B cell (primary cell): ENCODE data around the gene TGFBR2. TPM values are rescaled to one million over a fixed set of nuclear protein-coding genes. Genes with fewer than 3 reads are reported as not detected.

ENCODE experiments used
- ATAC-seq: fragments of 200-7000 bp; cut with Tn5 transposase; one replicate; pipeline ENCODE4 v1.10.0; 2021; ENCODE audit warnings: low read depth, mild to moderate bottlenecking, moderate number of reproducible peaks, moderate library complexity
- CTCF ChIA-PET: fragments of 350-600 bp; sonication (Branson Sonifier 250); formaldehyde crosslinking; loops from one replicate; lab custom pipeline; 2021; ENCODE audit warnings: antibody characterized with exemption, inconsistent platforms; lab: Charles Lee
- POLR2A ChIA-PET: fragments of 350-600 bp; sonication (Branson Sonifier 250); formaldehyde crosslinking; loops from one replicate; lab custom pipeline; 2021; ENCODE audit warnings: antibody characterized with exemption; lab: Charles Lee
- DNase-seq: peaks from one replicate; pipeline ENCODE4 v3.0.0; 2013
- H2AFZ ChIP-seq: 2 replicates; pipeline ENCODE4 v1.6.1; 2012; ENCODE audit warnings: mild to moderate bottlenecking, low read depth, low read length; ENCODE audit not compliant: insufficient read depth, poor library complexity, severe bottlenecking
- H3K27ac ChIP-seq, 2 donors: 1 replicate in 1 of 2; 2 replicates in 1 of 2; pipeline ENCODE4 v1.5.1; 2012 to 2013; ENCODE audit warnings: low read length in 2 of 2, mild to moderate bottlenecking in 2 of 2, moderate library complexity in 1 of 2
- H3K27me3 ChIP-seq, 4 experiments: fragments of 200-600 bp in 1 of 4; sonication (generic) in 1 of 4; replicated peaks in 1 of 4; 1 replicate in 2 of 4; 2 replicates in 2 of 4; pipeline versions ENCODE4 v1.6.1 to v1.7.0; 2013 to 2016; ENCODE audit warnings: low read length in 3 of 4, mild to moderate bottlenecking in 2 of 4, mixed read lengths in 1 of 4, moderate library complexity in 1 of 4; ENCODE audit not compliant: insufficient read depth in 4 of 4, control insufficient read depth in 3 of 4; ENCODE audit errors: control extremely low read depth in 1 of 4
- H3K36me3 ChIP-seq, 2 experiments: replicated peaks in 1 of 2; 1 replicate in 1 of 2; 2 replicates in 1 of 2; pipeline versions ENCODE4 v1.6.1 to v1.7.1; 2013; ENCODE audit warnings: low read length in 1 of 2; ENCODE audit not compliant: insufficient read depth in 2 of 2, control insufficient read depth in 1 of 2; ENCODE audit errors: control extremely low read depth in 1 of 2, extremely low read depth in 1 of 2
- H3K4me1 ChIP-seq, 2 donors: fragments of 200-600 bp in 1 of 2; sonication (generic) in 1 of 2; 1 replicate in 1 of 2; 2 replicates in 1 of 2; pipeline versions ENCODE4 v1.5.1 to v1.6.1; 2013 to 2017; ENCODE audit warnings: low read length in 2 of 2; ENCODE audit not compliant: control insufficient read depth in 2 of 2, insufficient read depth in 2 of 2
- H3K4me2 ChIP-seq: replicated peaks from 2 replicates; pipeline ENCODE3; 2012; ENCODE audit warnings: mild to moderate bottlenecking, low read depth, low read length; ENCODE audit not compliant: poor library complexity, severe bottlenecking
- H3K4me3 ChIP-seq, 5 experiments: fragments of 200-600 bp in 1 of 5; sonication (generic) in 1 of 5; 1 replicate in 3 of 5; 2 replicates in 2 of 5; pipeline versions ENCODE4 v1.5.1 to v1.7.0; 2011 to 2016; ENCODE audit warnings: low read length in 4 of 5, mild to moderate bottlenecking in 4 of 5, low read depth in 2 of 5, control low read depth in 1 of 5, moderate library complexity in 1 of 5; ENCODE audit not compliant: insufficient read depth in 1 of 5; ENCODE audit errors: control extremely low read depth in 1 of 5, extremely low read depth in 1 of 5
- H3K79me2 ChIP-seq: fragments of 200-600 bp; sonication (generic); one replicate; pipeline ENCODE4 v1.6.0; 2016; ENCODE audit warnings: low read length; ENCODE audit not compliant: control insufficient read depth, insufficient read depth
- H3K9ac ChIP-seq: fragments of 200-600 bp; sonication (generic); 2 replicates; pipeline ENCODE4 v1.6.1; 2017; ENCODE audit warnings: mild to moderate bottlenecking, low read length, moderate library complexity
- H3K9me3 ChIP-seq, 3 donors: one replicate each; pipeline versions ENCODE4 v1.6.1 to v1.7.1; 2013; ENCODE audit warnings: low read length in 2 of 3; ENCODE audit not compliant: control insufficient read depth in 2 of 3, insufficient read depth in 1 of 3; ENCODE audit errors: control extremely low read depth in 1 of 3
- H4K20me1 ChIP-seq: 2 replicates; pipeline ENCODE4 v1.6.0; 2012; ENCODE audit warnings: mild to moderate bottlenecking, low read length; ENCODE audit not compliant: insufficient read depth, control insufficient read depth, poor library complexity, severe bottlenecking
- H3K27ac Mint-ChIP-seq: one replicate; pipeline ENCODE4 v1.8.0; 2021; ENCODE audit warnings: mixed read lengths
- H3K27me3 Mint-ChIP-seq: one replicate; pipeline ENCODE4 v1.8.0; 2021; ENCODE audit warnings: mixed read lengths
- H3K4me1 Mint-ChIP-seq: one replicate; pipeline ENCODE4 v1.8.0; 2021; ENCODE audit warnings: mixed read lengths
- H3K4me3 Mint-ChIP-seq: one replicate; pipeline ENCODE4 v1.8.0; 2021; ENCODE audit warnings: mixed read lengths
- H3K9me3 Mint-ChIP-seq: one replicate; pipeline ENCODE4 v1.8.0; 2022; ENCODE audit warnings: mixed read lengths; ENCODE audit not compliant: insufficient read depth
- EZH2 ChIP-seq: IDR thresholded peaks from 2 replicates; pipeline ENCODE4 v1.6.1; 2012; ENCODE audit warnings: borderline replicate concordance, low read depth, mild to moderate bottlenecking, moderate library complexity, low read length; ENCODE audit not compliant: insufficient read depth, poor library complexity, severe bottlenecking
- WGBS: methylation state at CpG from one replicate; pipeline ENCODE4 v1.1.5; 2013; ENCODE audit warnings: missing lambda C conversion rate; ENCODE audit not compliant: insufficient coverage; 5-methylcytosine and 5-hydroxymethylcytosine counted together
- intact Hi-C: fragments of 100-400 bp; cut with micrococcal nuclease; formaldehyde crosslinking; loops from one replicate; pipeline ENCODE4 v1.10.0; 2022
- polyA plus RNA-seq: library from polyadenylated mRNA; depleted of rRNA; stranded (reverse); fragments of >200 nt; gene quantifications from 2 replicates; pipeline ENCODE4 v1.2.3, GENCODE V29; 2012
- total RNA-seq, 2 donors: library from RNA; stranded (reverse); fragments of 120-200 nt in 1 of 2; gene quantifications; 1 replicate in 1 of 2; 2 replicates in 1 of 2; pipeline versions ENCODE4 v1.2.3 to v1.2.4, GENCODE V29; 2013 to 2022
- TF ChIP-seq, protein P1 (sequence below): fragments of 200-600 bp; IDR thresholded peaks from one replicate; pipeline ENCODE4 v1.8.0; 2022; ENCODE audit warnings: antibody characterized with exemption, mild to moderate bottlenecking

TGFBR2 gene
- total and polyA plus RNA-seq, 2 donors (not counting 1 experiment from before 2014, with no cell fraction given), result 68.7 to 189 TPM

DNA sequence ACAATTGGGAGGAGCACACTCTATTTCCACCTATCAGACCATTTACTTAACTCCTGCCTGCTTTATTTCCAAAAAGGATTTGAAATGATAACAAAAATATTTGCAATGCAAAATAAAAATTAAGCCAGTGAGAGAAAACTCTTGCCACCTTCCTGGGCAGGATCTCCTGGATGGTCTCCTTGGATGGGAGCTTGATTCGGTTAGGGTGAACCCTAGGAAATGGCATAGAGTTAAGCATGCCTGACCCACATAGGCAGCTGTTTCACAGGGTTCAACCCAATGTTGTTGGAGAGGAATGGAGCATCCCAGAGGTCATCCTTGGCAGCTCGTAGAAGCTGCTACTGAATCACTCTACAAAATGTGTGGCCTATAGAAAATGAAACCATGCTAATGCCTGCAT, 83.8 kb downstream of the TGFBR2 start:
- Histone ChIP-seq H2AFZ (no peak overlapping the region), H3K4me3 (no peak overlapping the region), H3K27ac (peak overlapping the region; percentile 23 to 82), H3K4me1 (peaks cover 23 to 28% of the 10 kb centered on the region in 2 donors), H3K4me2 (no peak overlapping the region), H3K36me3 (peaks cover 27 to 92% of the 10 kb centered on the region in 2 experiments), H3K79me2 (peaks cover 23% of the 10 kb centered on the region), H3K27me3 (no peaks in the 10 kb centered on the region), H3K9me3 (no peaks in the 10 kb centered on the region), H4K20me1 (peaks cover 19% of the 10 kb centered on the region), H3K9ac (no peak overlapping the region)
- no peaks in the 10 kb centered on the region for H3K27me3 Mint-ChIP-seq
- 100% methylated on average over 1 of the region's 2 CpGs for WGBS
- POLR2A ChIA-PET, result no interaction called here
- peaks cover 65% of the 10 kb centered on the region for H3K4me1 Mint-ChIP-seq
- CTCF ChIA-PET, result interaction anchor here (0.9 to 2.4 kb wide), 2 partner anchors 55 to 491 kb away, joined by 5 to 7 read pairs; no protein-coding TSS in a partner anchor
- peak overlapping the region; percentile 87 for H3K27ac Mint-ChIP-seq
- intact Hi-C loops, result loop anchor here (5.0 kb wide), 2 partner anchors 33 to 253 kb away; no protein-coding TSS in a partner anchor
- DNase-seq (no peak), ATAC-seq (no peak)
- TF ChIP-seq EZH2, result no peak
- TF ChIP-seq, protein P1, sequence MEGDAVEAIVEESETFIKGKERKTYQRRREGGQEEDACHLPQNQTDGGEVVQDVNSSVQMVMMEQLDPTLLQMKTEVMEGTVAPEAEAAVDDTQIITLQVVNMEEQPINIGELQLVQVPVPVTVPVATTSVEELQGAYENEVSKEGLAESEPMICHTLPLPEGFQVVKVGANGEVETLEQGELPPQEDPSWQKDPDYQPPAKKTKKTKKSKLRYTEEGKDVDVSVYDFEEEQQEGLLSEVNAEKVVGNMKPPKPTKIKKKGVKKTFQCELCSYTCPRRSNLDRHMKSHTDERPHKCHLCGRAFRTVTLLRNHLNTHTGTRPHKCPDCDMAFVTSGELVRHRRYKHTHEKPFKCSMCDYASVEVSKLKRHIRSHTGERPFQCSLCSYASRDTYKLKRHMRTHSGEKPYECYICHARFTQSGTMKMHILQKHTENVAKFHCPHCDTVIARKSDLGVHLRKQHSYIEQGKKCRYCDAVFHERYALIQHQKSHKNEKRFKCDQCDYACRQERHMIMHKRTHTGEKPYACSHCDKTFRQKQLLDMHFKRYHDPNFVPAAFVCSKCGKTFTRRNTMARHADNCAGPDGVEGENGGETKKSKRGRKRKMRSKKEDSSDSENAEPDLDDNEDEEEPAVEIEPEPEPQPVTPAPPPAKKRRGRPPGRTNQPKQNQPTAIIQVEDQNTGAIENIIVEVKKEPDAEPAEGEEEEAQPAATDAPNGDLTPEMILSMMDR, result no peak
- no peak overlapping the region for H3K4me3 Mint-ChIP-seq
- H3K9me3 Mint-ChIP-seq, result no peaks in the 10 kb centered on the region

DNA sequence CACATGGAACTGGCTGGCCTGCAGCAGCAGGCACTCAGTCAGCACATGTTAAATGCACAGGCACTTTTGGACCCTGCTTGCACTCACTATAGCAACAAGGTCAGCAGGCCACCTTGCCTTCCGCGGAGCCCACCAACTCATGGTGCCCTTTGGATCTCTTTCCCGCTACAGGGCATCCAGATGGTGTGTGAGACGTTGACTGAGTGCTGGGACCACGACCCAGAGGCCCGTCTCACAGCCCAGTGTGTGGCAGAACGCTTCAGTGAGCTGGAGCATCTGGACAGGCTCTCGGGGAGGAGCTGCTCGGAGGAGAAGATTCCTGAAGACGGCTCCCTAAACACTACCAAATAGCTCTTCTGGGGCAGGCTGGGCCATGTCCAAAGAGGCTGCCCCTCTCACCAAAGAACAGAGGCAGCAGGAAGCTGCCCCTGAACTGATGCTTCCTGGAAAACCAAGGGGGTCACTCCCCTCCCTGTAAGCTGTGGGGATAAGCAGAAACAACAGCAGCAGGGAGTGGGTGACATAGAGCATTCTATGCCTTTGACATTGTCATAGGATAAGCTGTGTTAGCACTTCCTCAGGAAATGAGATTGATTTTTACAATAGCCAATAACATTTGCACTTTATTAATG, 85.0 kb downstream of the TGFBR2 start:
- Mint-ChIP-seq H3K4me3 (no peak overlapping the region), H3K4me1 (peaks cover 74% of the 10 kb centered on the region), H3K27me3 (no peaks in the 10 kb centered on the region), H3K9me3 (no peaks in the 10 kb centered on the region), H3K27ac (peak overlapping the region; percentile 87)
- H2AFZ ChIP-seq, result no peak overlapping the region
- no peaks in the 10 kb centered on the region for H3K9me3 ChIP-seq
- WGBS, result 83% methylated on average over 7 of the region's 10 CpGs
- H3K4me1 ChIP-seq, result peaks cover 25 to 31% of the 10 kb centered on the region in 2 donors
- peak overlapping the region in 1 of 2 donors; percentile 82 for H3K27ac ChIP-seq
- peaks cover 18% of the 10 kb centered on the region for H3K79me2 ChIP-seq
- no peaks in the 10 kb centered on the region for H3K27me3 ChIP-seq
- CTCF ChIA-PET, result interaction anchor here (0.8 to 9.2 kb wide), 13 partner anchors 31 to 650 kb away, joined by 3 to 113 read pairs (median 4); no protein-coding TSS in a partner anchor
- H3K36me3 ChIP-seq, result peaks cover 33 to 92% of the 10 kb centered on the region in 2 experiments
- ATAC-seq (no peak), DNase-seq (no peak)
- TF ChIP-seq, protein P1, result no peak
- no peak for TF ChIP-seq EZH2
- H3K9ac ChIP-seq, result no peak overlapping the region
- no peak overlapping the region for H3K4me2 ChIP-seq
- H3K4me3 ChIP-seq, result no peak overlapping the region
- peaks cover 13% of the 10 kb centered on the region for H4K20me1 ChIP-seq
- intact Hi-C loops, result loop anchor here (5.0 kb wide), 2 partner anchors 34 to 254 kb away; no protein-coding TSS in a partner anchor
- POLR2A ChIA-PET, result no interaction called here
